Left lung (tissue), 10 donors: ENCODE results near the gene ATP2B3. TPM values are rescaled to one million over a fixed set of nuclear protein-coding genes. Genes with fewer than 3 reads are reported as not detected.
A peak's percentile ranks its signal among the peaks of the same experiment; 100 is the strongest.

Experiments used
- ATAC-seq: fragments of 200-7000 bp; cut with Tn5 transposase; one replicate; pipeline ENCODE4 v1.9.1; 2020; ENCODE audit warnings: moderate library complexity
- DNase-seq, 4 donors: peaks; one replicate each; pipeline ENCODE4 v3.0.0-alpha.2; 2013 to 2020
- H3K27ac ChIP-seq, 2 donors: fragments of 200-600 bp; sonication (generic) in 1 of 2; one replicate each; pipeline versions ENCODE4 v1.5.0 to v1.8.0; 2020 to 2021
- H3K27me3 ChIP-seq, 2 donors: fragments of 200-600 bp; sonication (generic) in 1 of 2; one replicate each; pipeline versions ENCODE4 v1.5.0 to v1.8.0; 2020 to 2021
- H3K36me3 ChIP-seq, 2 donors: fragments of 200-600 bp; sonication (generic) in 1 of 2; one replicate each; pipeline versions ENCODE4 v1.5.0 to v1.8.0; 2020 to 2021
- H3K4me1 ChIP-seq, 2 donors: fragments of 200-600 bp; one replicate each; pipeline ENCODE4 v1.8.0; 2021
- H3K4me3 ChIP-seq, 2 donors: fragments of 200-600 bp; sonication (generic) in 1 of 2; one replicate each; pipeline versions ENCODE4 v1.5.0 to v1.8.0; 2020 to 2021; ENCODE audit warnings: mild to moderate bottlenecking in 1 of 2
- H3K9me3 ChIP-seq, 2 donors: fragments of 200-600 bp; sonication (generic) in 1 of 2; one replicate each; pipeline versions ENCODE4 v1.5.0 to v1.8.0; 2020 to 2021
- CTCF ChIP-seq, 2 donors: fragments of 200-600 bp; sonication (generic) in 1 of 2; IDR thresholded peaks; one replicate each; pipeline versions ENCODE4 v1.5.0 to v1.8.0; 2021; ENCODE audit warnings: antibody characterized with exemption in 2 of 2
- intact Hi-C, 2 donors: fragments of 100-400 bp; cut with DNase I; formaldehyde crosslinking; loops; one replicate each; pipeline versions ENCODE4 v1.11.2 to v1.14.2; 2022
- polyA plus RNA-seq, 6 donors: library from polyadenylated mRNA; unstranded; fragments of 120-200 nt; gene quantifications; one replicate each; pipeline ENCODE4 v1.2.1, GENCODE V29; 2013; ENCODE audit not compliant: insufficient read length in 6 of 6
- total RNA-seq, 2 donors: library from RNA; stranded (reverse); fragmentation: NEBNext Ultra II Directional; extraction: Animal tissue kit (Norgen Biotek cat#: 25700); gene quantifications; one replicate each; pipeline ENCODE4 v1.2.1, GENCODE V29; 2021
- donor health status: DM: no; HTN: yes; CAD: no.
- donor health status: DM: no; HTN: no; CAD: no.

The ATP2B3 gene
- total and polyA plus RNA-seq, 8 donors = 0.10 to 0.33 (median 0.19) TPM; not detected in 2

GRCh38 chrX:153496590-153496959, 20.9 kb upstream of the ATP2B3 start:
- Histone ChIP-seq H3K4me3 (peak overlapping the region; percentile 26 to 31), H3K27ac (no peak overlapping the region), H3K4me1 (peaks cover 0 to 2% of the 10 kb centered on the region in 2 donors), H3K9me3 (no peaks in the 10 kb centered on the region), H3K36me3 (no peaks in the 10 kb centered on the region), H3K27me3 (peaks cover 0 to 21% of the 10 kb centered on the region in 2 donors)
- intact Hi-C loops = no loop called here
- DNase-seq (no peak), ATAC-seq (no peak)
- TF ChIP-seq CTCF (IDR thresholded peaks at IDR 0.05) = no peak

DNA sequence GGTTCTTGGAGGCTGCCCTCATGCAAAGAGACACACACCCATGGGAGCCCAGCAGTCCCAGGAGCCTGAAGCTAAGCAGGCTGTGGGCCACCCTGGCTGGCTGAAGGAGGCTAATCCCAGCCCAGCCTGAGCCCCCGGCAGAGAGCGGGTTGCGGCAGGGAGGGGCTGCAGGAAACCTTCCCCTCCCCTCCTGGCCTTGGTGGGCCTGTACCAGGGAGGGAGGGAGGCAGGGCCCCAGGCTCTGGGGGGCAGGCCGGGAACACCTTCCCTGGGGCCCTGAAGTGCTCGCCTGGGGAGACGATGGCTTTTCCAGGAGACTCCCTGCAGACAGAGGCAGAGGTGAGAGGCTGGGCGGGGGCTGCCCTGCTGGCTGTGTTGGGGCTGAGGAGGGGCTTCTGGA, 19.0 kb upstream of the ATP2B3 start:
- no peaks in the 10 kb centered on the region for H3K4me1 ChIP-seq
- intact Hi-C loops = no loop called here
- no peaks in the 10 kb centered on the region for H3K9me3 ChIP-seq
- H3K4me3 ChIP-seq = no peak overlapping the region
- peaks cover 0 to 21% of the 10 kb centered on the region in 2 donors for H3K27me3 ChIP-seq
- no peak for TF ChIP-seq CTCF (IDR thresholded peaks at IDR 0.05)
- no peak for DNase-seq
- H3K27ac ChIP-seq = no peak overlapping the region
- no peak for ATAC-seq
- H3K36me3 ChIP-seq = no peaks in the 10 kb centered on the region

DNA sequence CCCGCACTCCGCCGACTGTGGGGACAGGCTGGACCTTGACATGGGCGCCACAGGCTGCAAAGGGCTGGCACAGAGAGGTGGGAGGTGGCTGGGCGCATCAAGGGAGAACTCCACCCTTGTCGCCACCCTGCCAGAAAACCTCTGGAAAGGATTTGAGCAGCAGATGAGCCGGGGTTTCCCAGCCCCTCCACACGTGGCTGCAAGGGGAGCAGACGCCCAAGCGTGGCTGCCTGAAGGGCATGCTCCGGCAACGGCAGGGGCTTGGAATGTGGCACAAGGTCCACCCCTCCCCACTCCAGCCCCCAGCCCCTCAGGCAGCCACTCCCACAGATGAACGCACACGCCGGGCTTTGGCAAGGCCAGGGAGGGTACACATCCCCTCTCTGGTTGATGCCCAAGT, 18.1 kb upstream of the ATP2B3 start:
- intact Hi-C loops = no loop called here
- Histone ChIP-seq H3K9me3 (no peaks in the 10 kb centered on the region), H3K4me1 (no peaks in the 10 kb centered on the region), H3K27ac (no peak overlapping the region), H3K4me3 (no peak overlapping the region), H3K27me3 (peaks cover 0 to 20% of the 10 kb centered on the region in 2 donors), H3K36me3 (no peaks in the 10 kb centered on the region)
- ATAC-seq (no peak), DNase-seq (no peak)
- no peak for TF ChIP-seq CTCF (IDR thresholded peaks at IDR 0.05)

DNA sequence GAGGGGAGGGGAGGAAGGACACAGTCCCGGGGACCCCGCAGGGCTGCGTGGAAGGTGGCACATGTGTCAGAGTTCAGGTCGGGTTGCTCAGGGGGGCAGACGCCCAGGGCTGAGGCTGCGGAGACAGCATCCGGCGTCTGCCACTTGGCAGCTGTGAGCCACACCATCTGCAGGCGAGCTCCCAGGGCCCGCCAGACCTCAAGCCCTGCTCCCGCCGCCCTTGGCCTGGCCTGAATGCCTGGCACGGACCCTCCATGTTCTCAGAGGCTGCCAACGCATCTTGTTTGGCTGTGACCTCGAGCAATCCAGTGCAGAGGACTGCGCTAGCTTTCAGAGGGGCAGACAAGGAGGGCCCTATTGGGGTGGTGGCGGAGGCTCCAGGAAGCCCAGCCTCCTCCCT, 17.6 kb upstream of the ATP2B3 start:
- Histone ChIP-seq H3K27ac (no peak overlapping the region), H3K27me3 (peaks cover 0 to 15% of the 10 kb centered on the region in 2 donors), H3K36me3 (no peaks in the 10 kb centered on the region), H3K9me3 (no peaks in the 10 kb centered on the region), H3K4me3 (no peak overlapping the region), H3K4me1 (no peaks in the 10 kb centered on the region)
- no peak for ATAC-seq
- no peak for TF ChIP-seq CTCF (IDR thresholded peaks at IDR 0.05)
- DNase-seq = no peak
- intact Hi-C loops = no loop called here

DNA sequence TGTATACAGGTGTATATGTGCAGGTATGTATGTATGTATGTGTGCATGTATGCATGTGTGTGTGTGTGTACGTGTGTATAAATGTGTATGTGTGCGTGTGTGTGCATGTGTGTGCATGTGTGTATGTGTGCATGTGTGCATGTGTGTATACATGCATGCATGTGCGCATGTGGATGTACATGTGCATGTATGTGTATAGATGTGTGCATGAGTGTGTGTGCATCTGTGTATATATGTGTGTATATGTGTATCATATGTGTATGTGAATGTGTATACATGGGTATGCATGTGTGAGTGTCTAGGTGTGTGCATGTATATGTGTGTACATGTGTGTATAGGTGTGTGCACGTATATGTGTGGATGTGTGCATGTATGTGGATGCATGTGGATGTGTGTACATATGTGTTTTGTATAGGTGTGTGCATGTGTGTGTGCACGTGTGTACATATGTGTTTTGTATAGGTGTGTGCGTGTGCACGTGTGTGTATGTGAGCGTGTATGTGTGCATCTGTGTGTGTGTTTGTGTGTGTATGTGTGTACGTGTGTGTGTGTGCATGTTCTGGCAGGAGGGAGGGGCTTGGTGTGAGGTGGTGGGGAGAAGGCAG, 16.7 kb upstream of the ATP2B3 start:
- no peak for DNase-seq
- intact Hi-C loops = no loop called here
- H3K36me3 ChIP-seq = no peaks in the 10 kb centered on the region

More for the DNA sequence above, 16.7 kb upstream of the ATP2B3 start:
- no peak for ATAC-seq
- Histone ChIP-seq H3K9me3 (no peaks in the 10 kb centered on the region), H3K4me1 (no peaks in the 10 kb centered on the region), H3K27ac (no peak overlapping the region), H3K27me3 (peaks cover 0 to 6% of the 10 kb centered on the region in 2 donors), H3K4me3 (no peak overlapping the region)
- no peak for TF ChIP-seq CTCF (IDR thresholded peaks at IDR 0.05)
